EL (cell line): ENCODE measurements around the gene UQCR10.

Experiments used
- DNase-seq: peaks from one replicate; pipeline ENCODE4 v3.0.0-alpha.2; 2016

Gene UQCR10

GRCh38 chr22:29799217-29799680 is 32.1 kb downstream of the UQCR10 start:
- DNase-seq = peak; percentile 99

DNA sequence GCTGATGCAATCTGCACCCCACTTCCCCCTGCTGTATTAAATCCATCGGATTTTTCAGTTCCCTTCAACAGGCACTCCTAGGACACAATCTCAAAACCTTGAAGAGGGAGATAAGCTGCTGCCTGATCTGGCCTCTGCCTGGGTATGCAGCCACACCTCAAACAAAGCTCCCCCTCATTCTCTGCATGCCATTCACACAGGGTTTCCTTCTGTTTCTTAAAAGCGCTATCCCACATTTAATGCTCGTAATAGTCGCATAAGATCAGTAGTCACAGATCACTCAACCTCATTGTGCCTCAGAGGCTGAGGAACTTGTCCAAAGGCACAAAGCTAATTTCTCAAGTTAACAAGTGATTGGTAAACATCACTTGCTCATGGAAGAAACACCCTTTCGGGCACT is 34.0 kb downstream of the UQCR10 start:
- DNase-seq = no peak

DNA sequence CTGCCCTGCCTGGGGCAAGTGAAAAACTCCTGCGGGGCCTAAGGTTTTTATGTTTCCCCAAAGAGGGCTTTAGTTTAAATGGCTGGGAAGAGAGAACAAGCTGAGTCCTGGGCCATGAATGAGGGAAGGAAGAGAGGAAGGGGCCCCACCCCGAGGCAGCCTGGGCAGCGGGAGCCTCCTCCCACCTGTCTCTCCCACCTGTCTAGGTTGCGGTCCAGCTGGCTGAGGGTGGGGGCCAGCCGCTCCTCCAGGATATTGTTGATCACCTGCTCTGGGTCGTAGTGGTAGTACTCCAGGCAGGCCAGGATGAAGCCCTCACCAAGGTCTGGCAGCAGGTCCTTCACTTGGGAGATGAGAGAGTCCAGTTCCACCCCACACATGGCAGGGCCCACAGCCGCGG is 34.6 kb downstream of the UQCR10 start:
- DNase-seq = no peak

DNA sequence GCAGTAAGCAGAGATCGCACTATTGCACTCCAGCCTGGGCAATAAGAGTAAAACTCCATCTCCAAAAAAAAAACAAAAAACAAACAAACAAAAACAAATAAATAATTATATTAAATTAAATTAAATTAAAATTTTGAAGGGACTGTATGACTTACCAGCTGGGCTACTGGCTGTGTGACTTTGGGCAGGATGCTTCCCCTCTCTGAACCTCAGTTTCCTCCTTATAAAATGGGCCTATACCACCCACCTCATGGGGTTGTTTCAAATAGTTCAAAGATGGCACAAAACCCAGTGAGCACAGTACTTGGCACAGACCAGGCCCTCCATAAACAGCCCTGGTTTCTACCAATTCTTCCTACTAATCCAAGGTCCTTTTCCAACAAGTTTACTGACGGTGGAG is 36.0 kb downstream of the UQCR10 start:
- no peak for DNase-seq

DNA sequence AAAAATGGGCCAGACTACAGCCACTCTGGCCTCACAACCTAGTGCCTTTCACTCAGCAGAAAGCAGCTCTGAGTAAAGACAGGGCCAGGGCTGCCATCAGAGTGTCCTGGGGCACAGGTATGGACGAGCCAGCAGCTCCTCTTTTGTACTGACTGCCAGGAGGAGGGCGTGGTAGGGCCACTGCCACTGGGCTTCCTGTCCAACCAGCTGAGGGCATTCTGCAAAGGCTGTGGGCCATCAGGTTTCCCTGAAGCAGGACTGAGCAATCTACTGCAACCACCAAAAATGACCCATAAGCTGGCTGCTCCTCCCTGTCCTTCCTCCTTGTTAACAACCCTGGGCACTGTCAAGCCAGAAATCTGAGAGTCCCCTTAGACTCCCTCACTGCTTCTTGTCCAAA is 37.8 kb downstream of the UQCR10 start:
- DNase-seq = no peak

GRCh38 chr22:29806196-29806595 is 39.0 kb downstream of the UQCR10 start:
- no peak for DNase-seq

DNA sequence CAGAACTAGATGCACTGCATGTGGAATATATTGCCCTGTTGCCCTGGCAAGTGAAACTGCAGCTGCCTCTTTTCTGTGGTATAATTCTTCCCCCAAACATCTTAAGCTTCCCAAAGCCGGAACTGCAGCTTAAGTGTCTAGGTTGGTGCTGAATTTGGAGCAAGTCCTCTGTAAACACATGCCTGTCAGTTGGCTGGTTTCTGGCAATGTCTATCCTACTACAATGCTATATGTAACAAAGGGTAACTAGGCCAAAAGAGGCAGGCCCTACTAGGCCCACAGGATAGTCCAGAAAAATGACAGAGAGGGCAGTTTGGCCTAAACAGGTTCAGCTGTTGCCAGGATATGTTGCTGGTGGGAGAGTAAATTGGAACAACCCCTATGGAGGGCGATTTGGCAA is 43.0 kb downstream of the UQCR10 start:
- DNase-seq = no peak

DNA sequence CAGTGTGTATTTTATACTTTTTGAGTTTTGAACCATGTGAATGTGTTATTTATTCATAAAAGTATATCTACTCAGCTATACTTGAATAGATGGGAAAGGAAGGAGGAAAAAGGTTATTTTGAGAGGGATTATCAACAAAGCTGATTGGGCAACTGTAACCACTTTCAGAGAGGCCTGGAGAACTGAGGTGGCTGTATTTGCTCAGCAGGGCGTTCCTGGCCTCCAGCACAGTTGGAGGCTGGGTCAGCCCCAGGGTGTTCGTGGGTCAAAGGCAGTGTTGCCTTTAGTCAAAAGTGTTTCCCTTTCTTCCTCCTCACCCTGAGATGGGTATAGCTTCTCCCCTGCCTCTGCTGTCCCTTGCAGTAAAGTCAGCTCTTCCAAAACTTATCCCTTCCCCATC is 44.2 kb downstream of the UQCR10 start:
- DNase-seq = no peak

GRCh38 chr22:29813126-29813525 is 46.0 kb downstream of the UQCR10 start:
- no peak for DNase-seq

- peak; percentile 63 for DNase-seq
Measured at GRCh38 chr22:29813563-29813962, 46.4 kb downstream of the UQCR10 start.

- no peak for DNase-seq
Measured at GRCh38 chr22:29814003-29814402, 46.8 kb downstream of the UQCR10 start.

GRCh38 chr22:29815580-29815979 is 48.4 kb downstream of the UQCR10 start:
- DNase-seq = no peak

DNA sequence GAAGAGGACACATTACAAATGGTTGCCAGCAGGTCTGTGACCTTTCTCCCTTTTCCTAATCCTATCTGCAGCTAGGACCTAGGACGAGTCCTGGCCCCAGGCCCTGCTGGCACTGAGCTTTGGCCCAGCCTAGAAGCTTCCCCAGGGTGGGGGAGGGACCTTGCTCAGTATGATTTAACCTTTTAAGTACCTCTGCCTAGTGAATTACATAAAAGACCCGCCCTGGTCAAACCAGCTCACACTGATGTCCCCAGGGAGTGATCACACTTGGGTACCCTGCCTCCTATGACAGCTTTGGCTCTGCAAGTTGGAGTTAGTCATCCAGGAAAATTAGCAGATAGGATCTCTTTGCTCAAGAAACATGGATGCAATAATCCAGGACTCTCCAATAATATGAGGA is 49.0 kb downstream of the UQCR10 start:
- DNase-seq = no peak

DNA sequence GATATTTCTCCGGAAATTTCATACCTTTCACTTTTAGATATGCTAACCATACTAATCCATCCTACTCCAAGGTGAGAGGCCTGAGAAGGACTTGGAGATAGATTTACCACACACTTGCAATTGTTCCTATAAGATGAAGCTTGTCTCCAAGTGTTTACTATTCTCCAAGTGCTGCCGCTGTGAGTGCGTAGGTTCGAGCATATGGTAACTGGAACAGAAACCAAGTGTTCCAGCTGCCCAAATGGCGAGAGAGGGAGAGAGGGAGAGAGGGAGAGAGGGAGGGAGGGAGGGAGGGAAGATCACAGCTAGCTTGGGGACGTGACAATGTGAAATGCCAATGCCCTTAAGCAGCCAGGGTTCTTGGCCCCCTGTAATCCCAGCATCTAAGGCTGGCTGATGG is 49.4 kb downstream of the UQCR10 start:
- no peak for DNase-seq

DNA sequence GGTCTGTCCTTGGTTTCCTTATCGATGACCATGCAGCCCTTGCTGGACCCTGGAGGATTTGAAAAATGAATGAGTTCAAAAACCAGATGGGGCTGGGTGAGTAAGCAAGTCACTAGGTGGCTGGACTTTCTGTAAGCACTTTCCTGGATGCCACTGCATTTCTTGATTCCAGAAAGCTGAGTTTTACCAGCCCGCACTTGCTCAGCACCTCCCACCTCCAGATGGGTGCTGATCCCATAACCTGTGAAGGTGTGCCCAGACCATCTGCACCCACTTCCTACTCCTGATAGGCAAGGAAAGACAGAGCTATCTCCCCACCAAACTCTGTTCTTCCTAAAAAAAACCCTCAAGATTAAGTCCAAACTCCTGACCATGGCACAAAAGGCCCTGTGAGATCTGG is 49.8 kb downstream of the UQCR10 start:
- DNase-seq = no peak

DNA sequence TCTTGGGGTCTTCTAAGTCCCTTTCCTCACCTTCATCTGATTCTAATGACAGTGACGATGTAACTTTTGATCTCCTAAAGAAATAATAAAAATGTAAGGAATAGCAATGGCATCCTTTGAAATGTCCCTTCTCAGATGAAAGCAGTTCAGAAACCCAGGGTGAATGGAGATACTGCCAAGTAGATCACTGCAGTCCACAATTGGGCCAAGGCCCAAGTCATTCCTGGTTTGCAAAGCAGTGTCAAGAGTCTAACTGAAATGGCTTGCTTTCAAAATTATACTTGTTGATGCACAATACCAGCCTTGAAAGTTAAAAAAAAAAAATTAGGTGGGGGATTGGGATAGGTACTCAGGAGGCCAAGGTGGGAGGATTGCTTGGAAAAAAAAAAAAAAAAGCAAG is 50.6 kb downstream of the UQCR10 start:
- no peak for DNase-seq

- DNase-seq = no peak
Measured at GRCh38 chr22:29819501-29819900, 52.3 kb downstream of the UQCR10 start.
